GM12878 (cell line): ENCODE results near the gene WFDC9. TPM values are rescaled to one million over a fixed set of nuclear protein-coding genes. Genes with fewer than 3 reads are reported as not detected.

Experiments used
- ATAC-seq: fragments of 200-7000 bp; cut with Tn5 transposase; 3 replicates; pipeline ENCODE4 v1.9.1; 2020; ENCODE audit warnings: mild to moderate bottlenecking, moderate library complexity
- BruUV-seq: library from RNA; stranded (reverse); fragments of 400-500 nt; replicated peaks from 2 replicates; lab custom pipeline; 2021; lab: Mats Ljungman, UMichigan
- CTCF ChIA-PET: fragments of 300-600 bp; sonication (Branson Sonifier 250); formaldehyde crosslinking; extraction: SDS; loops from one replicate; lab custom pipeline; 2021; ENCODE audit warnings: inconsistent platforms; lab: Yijun Ruan, JAX
- POLR2A ChIA-PET: fragments of 350-600 bp; formaldehyde crosslinking; extraction: SDS; loops from one replicate; lab custom pipeline; 2021; ENCODE audit warnings: inconsistent platforms; lab: Charles Lee
- RAD21 ChIA-PET: fragments of 300-600 bp; sonication (Branson Sonifier 250); formaldehyde crosslinking; loops from one replicate; lab custom pipeline; 2023; ENCODE audit warnings: antibody characterized with exemption; ENCODE audit not compliant: unreplicated experiment; lab: Charles Lee
- SMC1A ChIA-PET: fragments of 300-600 bp; sonication (Branson Sonifier 250); formaldehyde crosslinking; loops from one replicate; lab custom pipeline; 2023; ENCODE audit not compliant: unreplicated experiment, uncharacterized antibody; lab: Charles Lee
- DNase-seq: peaks from one replicate; pipeline ENCODE4 v3.0.0-alpha.2; 2011; ENCODE audit warnings: low read depth, low spot score
- FAIRE-seq: peaks from 3 replicates; lab custom pipeline; 2011; peaks lifted over from hg19 to GRCh38; lab: Jason Lieb, UNC
- H2AFZ ChIP-seq: 2 replicates; pipeline ENCODE4 v1.6.0; 2011; ENCODE audit warnings: low read depth, low read length, control low read depth; ENCODE audit not compliant: control insufficient read depth
- H3K27ac ChIP-seq: 2 replicates; pipeline ENCODE4 v1.5.1; 2011; ENCODE audit warnings: control low read depth; ENCODE audit not compliant: control insufficient read depth, insufficient read depth
- H3K27me3 ChIP-seq, 2 experiments: replicated peaks in 1 of 2; 2 replicates each; pipeline versions ENCODE4 v1.6.0 to v1.6.1; 2011; ENCODE audit warnings: low read length in 1 of 2; ENCODE audit not compliant: control insufficient read depth in 2 of 2, insufficient read depth in 2 of 2
- H3K36me3 ChIP-seq, 2 experiments: 2 replicates each; pipeline ENCODE4 v1.5.1; 2011; ENCODE audit warnings: low read length in 1 of 2; ENCODE audit not compliant: control insufficient read depth in 2 of 2, insufficient read depth in 2 of 2
- H3K4me1 ChIP-seq: 2 replicates; pipeline ENCODE4 v1.6.1; 2011; ENCODE audit warnings: mild to moderate bottlenecking, low read length, moderate library complexity, mixed read lengths; ENCODE audit not compliant: control insufficient read depth, insufficient read depth
- H3K4me2 ChIP-seq: 2 replicates; pipeline ENCODE4 v1.6.0; 2011; ENCODE audit warnings: control low read depth; ENCODE audit not compliant: control insufficient read depth, insufficient read depth
- H3K4me3 ChIP-seq: fragments of 200-600 bp; sonication (generic); 2 replicates; pipeline ENCODE4 v1.5.1; 2016
- H3K79me2 ChIP-seq: 2 replicates; pipeline ENCODE4 v1.6.0; 2011; ENCODE audit warnings: low read length; ENCODE audit not compliant: control insufficient read depth, insufficient read depth
- H3K9ac ChIP-seq: 2 replicates; pipeline ENCODE4 v1.8.0; 2011; ENCODE audit warnings: low read length, control low read depth, mixed read lengths; ENCODE audit not compliant: control insufficient read depth, insufficient read depth
- H3K9me3 ChIP-seq: replicated peaks from 3 replicates; pipeline ENCODE4 v1.5.1; 2011; ENCODE audit warnings: mild to moderate bottlenecking, low read length; ENCODE audit not compliant: control insufficient read depth, insufficient read depth
- H4K20me1 ChIP-seq: 2 replicates; pipeline ENCODE4 v1.6.0; 2011; ENCODE audit not compliant: control insufficient read depth, insufficient read depth
- CBX3 ChIP-seq: fragments of 200-600 bp; sonication (generic); IDR thresholded peaks from 2 replicates; pipeline ENCODE4 v1.6.1; 2016; ENCODE audit warnings: low read depth, borderline replicate concordance
- CREM ChIP-seq: IDR thresholded peaks from 2 replicates; pipeline ENCODE4 v1.6.1; 2014; ENCODE audit warnings: antibody characterized with exemption, low read depth
- DPF2 ChIP-seq: fragments of 450-650 bp; IDR thresholded peaks from 2 replicates; pipeline ENCODE4 v1.6.1; 2017; ENCODE audit warnings: mild to moderate bottlenecking
- GABPA ChIP-seq: IDR thresholded peaks from 2 replicates; pipeline ENCODE4 v1.6.1; 2014; ENCODE audit warnings: antibody characterized with exemption, low read depth, mild to moderate bottlenecking, inconsistent platforms
- NR2F1 ChIP-seq: fragments of 450-650 bp; conservative IDR thresholded peaks from 2 replicates; pipeline ENCODE4 v1.6.1; 2017; ENCODE audit warnings: mild to moderate bottlenecking
- SIN3A ChIP-seq: IDR thresholded peaks from 2 replicates; pipeline ENCODE4 v1.6.1; 2012; ENCODE audit warnings: low read depth, low read length, improper control_type of control experiment
- STAT1 ChIP-seq: fragments of 450-650 bp; conservative IDR thresholded peaks from 2 replicates; pipeline ENCODE4 v1.6.1; 2014; ENCODE audit warnings: antibody characterized with exemption, mild to moderate bottlenecking
- ZSCAN29 ChIP-seq: fragments of 450-650 bp; IDR thresholded peaks from 2 replicates; pipeline ENCODE4 v1.6.1; 2017; ENCODE audit warnings: mild to moderate bottlenecking, moderate library complexity
- in situ Hi-C: fragments of 300-500 bp; cut with MboI; formaldehyde crosslinking; loops from 9 replicates; pipeline ENCODE4 v1.14.3; 2018; ENCODE audit warnings: mixed read lengths
- intact Hi-C: fragments of 100-400 bp; cut with micrococcal nuclease; formaldehyde crosslinking; loops from one replicate; pipeline ENCODE4 v1.14.2; 2022; ENCODE audit not compliant: unreplicated experiment
- polyA plus RNA-seq, 11 experiments: library from polyadenylated mRNA; depleted of rRNA in 4 of 11; unstranded in 6 of 11; stranded (reverse) in 5 of 11; fragments of >200 nt; fragmentation: Nextera tagmentation in 4 of 11; fragmentation: Illumina TruSeq in 1 of 11; extraction: Ambion mirVana in 4 of 11; extraction: Trizol in 1 of 11; gene quantifications; 1 replicate in 1 of 11; 2 replicates in 10 of 11; pipeline versions ENCODE4 v1.2.1 to v1.2.3, GENCODE V29; 2011 to 2016; ENCODE audit warnings: inconsistent platforms in 2 of 11, missing spikeins in 2 of 11, low read depth in 1 of 11
- total RNA-seq, 4 experiments: library from RNA; depleted of rRNA in 3 of 4; stranded (reverse); fragments of >200 nt in 3 of 4; fragmentation: Illumina TruSeq in 1 of 4; extraction: Trizol in 1 of 4; gene quantifications; 2 replicates each; pipeline versions ENCODE4 v1.2.1 to v1.2.3, GENCODE V29; 2013 to 2021
- TF ChIP-seq, protein P1 (sequence below): fragments of 450-650 bp; IDR thresholded peaks from 2 replicates; pipeline ENCODE4 v1.6.1; 2017; ENCODE audit warnings: mild to moderate bottlenecking
- TF ChIP-seq, protein P2 (sequence below): fragments of 450-650 bp; IDR thresholded peaks from 2 replicates; pipeline ENCODE4 v1.6.1; 2017; ENCODE audit warnings: mild to moderate bottlenecking, moderate library complexity
- TF ChIP-seq, protein P3 (sequence below): fragments of 150-350 bp; IDR thresholded peaks from 2 replicates; pipeline ENCODE4 v1.6.1; 2014; ENCODE audit warnings: mild to moderate bottlenecking, low read depth, low read length
- TF ChIP-seq, protein P4 (sequence below): fragments of 450-650 bp; IDR thresholded peaks from 2 replicates; pipeline ENCODE4 v1.6.1; 2018; ENCODE audit warnings: borderline replicate concordance, mild to moderate bottlenecking; ENCODE audit not compliant: partially characterized antibody

WFDC9 gene
- total and polyA plus RNA-seq, 10 of the 15 experiments (the other 5 are each of a cell fraction or from before 2014, with no cell fraction given) = not detected

DNA sequence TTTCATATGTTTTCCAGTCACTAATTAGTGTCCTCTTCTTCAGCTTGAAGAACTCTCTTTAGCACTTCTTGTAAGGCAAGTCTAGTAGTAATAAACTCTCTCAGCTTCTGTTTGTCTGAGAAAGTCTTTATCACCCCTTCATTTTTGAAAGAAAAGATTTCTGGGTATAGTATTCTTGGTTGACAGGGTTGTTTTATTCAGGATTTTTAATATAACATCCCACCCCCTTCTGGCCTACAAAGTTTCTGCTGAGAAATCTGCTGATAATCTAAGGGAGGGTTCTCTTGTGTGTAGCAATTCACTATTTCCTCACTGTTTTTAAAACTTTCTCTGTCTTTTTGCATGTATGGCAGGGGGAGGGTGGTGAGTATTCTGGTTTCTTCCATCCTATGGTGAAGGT, 48.6 kb upstream of the WFDC9 start:
- CTCF ChIA-PET = no interaction called here
- no peak overlapping the region for H2AFZ ChIP-seq
- in situ Hi-C loops (no loop called here), intact Hi-C loops (no loop called here)
- H3K9me3 ChIP-seq = peaks cover 3% of the 10 kb centered on the region; the same call in 2 of the 3 replicates
- no peak overlapping the region for H3K4me3 ChIP-seq
- no peak for ATAC-seq
- H3K4me2 ChIP-seq = no peak overlapping the region
- no peaks in the 10 kb centered on the region for H4K20me1 ChIP-seq
- no peaks in the 10 kb centered on the region for H3K79me2 ChIP-seq
- H3K9ac ChIP-seq = no peak overlapping the region
- no peaks in the 10 kb centered on the region for H3K27me3 ChIP-seq
- SMC1A ChIA-PET = no interaction called here
- FAIRE-seq = no peak
- POLR2A ChIA-PET = no interaction called here
- no peak overlapping the region for H3K27ac ChIP-seq
- H3K36me3 ChIP-seq = no peaks in the 10 kb centered on the region
- no peaks in the 10 kb centered on the region for H3K4me1 ChIP-seq
- DNase-seq = no peak
- RAD21 ChIA-PET = no interaction called here
- no TSS peak for BruUV-seq
- TF ChIP-seq, protein P1, sequence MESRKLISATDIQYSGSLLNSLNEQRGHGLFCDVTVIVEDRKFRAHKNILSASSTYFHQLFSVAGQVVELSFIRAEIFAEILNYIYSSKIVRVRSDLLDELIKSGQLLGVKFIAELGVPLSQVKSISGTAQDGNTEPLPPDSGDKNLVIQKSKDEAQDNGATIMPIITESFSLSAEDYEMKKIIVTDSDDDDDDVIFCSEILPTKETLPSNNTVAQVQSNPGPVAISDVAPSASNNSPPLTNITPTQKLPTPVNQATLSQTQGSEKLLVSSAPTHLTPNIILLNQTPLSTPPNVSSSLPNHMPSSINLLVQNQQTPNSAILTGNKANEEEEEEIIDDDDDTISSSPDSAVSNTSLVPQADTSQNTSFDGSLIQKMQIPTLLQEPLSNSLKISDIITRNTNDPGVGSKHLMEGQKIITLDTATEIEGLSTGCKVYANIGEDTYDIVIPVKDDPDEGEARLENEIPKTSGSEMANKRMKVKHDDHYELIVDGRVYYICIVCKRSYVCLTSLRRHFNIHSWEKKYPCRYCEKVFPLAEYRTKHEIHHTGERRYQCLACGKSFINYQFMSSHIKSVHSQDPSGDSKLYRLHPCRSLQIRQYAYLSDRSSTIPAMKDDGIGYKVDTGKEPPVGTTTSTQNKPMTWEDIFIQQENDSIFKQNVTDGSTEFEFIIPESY = no peak
- TF ChIP-seq NR2F1 = no peak
- no peak for TF ChIP-seq SIN3A
- TF ChIP-seq, protein P2, sequence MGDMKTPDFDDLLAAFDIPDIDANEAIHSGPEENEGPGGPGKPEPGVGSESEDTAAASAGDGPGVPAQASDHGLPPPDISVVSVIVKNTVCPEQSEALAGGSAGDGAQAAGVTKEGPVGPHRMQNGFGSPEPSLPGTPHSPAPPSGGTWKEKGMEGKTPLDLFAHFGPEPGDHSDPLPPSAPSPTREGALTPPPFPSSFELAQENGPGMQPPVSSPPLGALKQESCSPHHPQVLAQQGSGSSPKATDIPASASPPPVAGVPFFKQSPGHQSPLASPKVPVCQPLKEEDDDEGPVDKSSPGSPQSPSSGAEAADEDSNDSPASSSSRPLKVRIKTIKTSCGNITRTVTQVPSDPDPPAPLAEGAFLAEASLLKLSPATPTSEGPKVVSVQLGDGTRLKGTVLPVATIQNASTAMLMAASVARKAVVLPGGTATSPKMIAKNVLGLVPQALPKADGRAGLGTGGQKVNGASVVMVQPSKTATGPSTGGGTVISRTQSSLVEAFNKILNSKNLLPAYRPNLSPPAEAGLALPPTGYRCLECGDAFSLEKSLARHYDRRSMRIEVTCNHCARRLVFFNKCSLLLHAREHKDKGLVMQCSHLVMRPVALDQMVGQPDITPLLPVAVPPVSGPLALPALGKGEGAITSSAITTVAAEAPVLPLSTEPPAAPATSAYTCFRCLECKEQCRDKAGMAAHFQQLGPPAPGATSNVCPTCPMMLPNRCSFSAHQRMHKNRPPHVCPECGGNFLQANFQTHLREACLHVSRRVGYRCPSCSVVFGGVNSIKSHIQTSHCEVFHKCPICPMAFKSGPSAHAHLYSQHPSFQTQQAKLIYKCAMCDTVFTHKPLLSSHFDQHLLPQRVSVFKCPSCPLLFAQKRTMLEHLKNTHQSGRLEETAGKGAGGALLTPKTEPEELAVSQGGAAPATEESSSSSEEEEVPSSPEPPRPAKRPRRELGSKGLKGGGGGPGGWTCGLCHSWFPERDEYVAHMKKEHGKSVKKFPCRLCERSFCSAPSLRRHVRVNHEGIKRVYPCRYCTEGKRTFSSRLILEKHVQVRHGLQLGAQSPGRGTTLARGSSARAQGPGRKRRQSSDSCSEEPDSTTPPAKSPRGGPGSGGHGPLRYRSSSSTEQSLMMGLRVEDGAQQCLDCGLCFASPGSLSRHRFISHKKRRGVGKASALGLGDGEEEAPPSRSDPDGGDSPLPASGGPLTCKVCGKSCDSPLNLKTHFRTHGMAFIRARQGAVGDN = no peak
- TF ChIP-seq ZSCAN29 = no peak
- no peak for TF ChIP-seq CREM
- TF ChIP-seq GABPA = no peak
- no peak for TF ChIP-seq CBX3
- TF ChIP-seq, protein P3, sequence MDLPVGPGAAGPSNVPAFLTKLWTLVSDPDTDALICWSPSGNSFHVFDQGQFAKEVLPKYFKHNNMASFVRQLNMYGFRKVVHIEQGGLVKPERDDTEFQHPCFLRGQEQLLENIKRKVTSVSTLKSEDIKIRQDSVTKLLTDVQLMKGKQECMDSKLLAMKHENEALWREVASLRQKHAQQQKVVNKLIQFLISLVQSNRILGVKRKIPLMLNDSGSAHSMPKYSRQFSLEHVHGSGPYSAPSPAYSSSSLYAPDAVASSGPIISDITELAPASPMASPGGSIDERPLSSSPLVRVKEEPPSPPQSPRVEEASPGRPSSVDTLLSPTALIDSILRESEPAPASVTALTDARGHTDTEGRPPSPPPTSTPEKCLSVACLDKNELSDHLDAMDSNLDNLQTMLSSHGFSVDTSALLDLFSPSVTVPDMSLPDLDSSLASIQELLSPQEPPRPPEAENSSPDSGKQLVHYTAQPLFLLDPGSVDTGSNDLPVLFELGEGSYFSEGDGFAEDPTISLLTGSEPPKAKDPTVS = no peak
- no peak for TF ChIP-seq STAT1
- TF ChIP-seq DPF2 = no peak
- TF ChIP-seq, protein P4, sequence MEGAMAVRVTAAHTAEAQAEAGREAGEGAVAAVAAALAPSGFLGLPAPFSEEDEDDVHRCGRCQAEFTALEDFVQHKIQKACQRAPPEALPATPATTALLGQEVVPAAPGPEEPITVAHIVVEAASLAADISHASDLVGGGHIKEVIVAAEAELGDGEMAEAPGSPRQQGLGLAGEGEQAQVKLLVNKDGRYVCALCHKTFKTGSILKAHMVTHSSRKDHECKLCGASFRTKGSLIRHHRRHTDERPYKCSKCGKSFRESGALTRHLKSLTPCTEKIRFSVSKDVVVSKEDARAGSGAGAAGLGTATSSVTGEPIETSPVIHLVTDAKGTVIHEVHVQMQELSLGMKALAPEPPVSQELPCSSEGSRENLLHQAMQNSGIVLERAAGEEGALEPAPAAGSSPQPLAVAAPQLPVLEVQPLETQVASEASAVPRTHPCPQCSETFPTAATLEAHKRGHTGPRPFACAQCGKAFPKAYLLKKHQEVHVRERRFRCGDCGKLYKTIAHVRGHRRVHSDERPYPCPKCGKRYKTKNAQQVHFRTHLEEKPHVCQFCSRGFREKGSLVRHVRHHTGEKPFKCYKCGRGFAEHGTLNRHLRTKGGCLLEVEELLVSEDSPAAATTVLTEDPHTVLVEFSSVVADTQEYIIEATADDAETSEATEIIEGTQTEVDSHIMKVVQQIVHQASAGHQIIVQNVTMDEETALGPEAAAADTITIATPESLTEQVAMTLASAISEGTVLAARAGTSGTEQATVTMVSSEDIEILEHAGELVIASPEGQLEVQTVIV = no peak
